Body of pancreas (tissue), 4 donors: ENCODE measurements around the gene DESI2. TPM values are rescaled to one million over a fixed set of nuclear protein-coding genes. Genes with fewer than 3 reads are reported as not detected.

ENCODE experiments used
- ATAC-seq: fragments of 150-250 bp; one replicate; pipeline ENCODE4 v1.9.1; 2016
- DNase-seq, 4 donors: peaks; one replicate each; pipeline ENCODE4 v3.0.0-alpha.2; 2019
- H3K27ac ChIP-seq, 4 donors: fragments of 200-600 bp; sonication (generic); 1 replicate in 3 of 4; 2 replicates in 1 of 4; pipeline versions ENCODE4 v1.5.1 to v1.6.1; 2016 to 2019; ENCODE audit warnings: mild to moderate bottlenecking in 1 of 4, mixed read lengths in 1 of 4, moderate library complexity in 1 of 4
- H3K27me3 ChIP-seq, 2 donors: fragments of 200-600 bp; sonication (generic); one replicate each; pipeline ENCODE4 v1.6.0; 2016; ENCODE audit warnings: mild to moderate bottlenecking in 1 of 2
- H3K36me3 ChIP-seq, 2 donors: fragments of 200-600 bp; sonication (generic); replicated peaks in 1 of 2; 2 replicates each; pipeline ENCODE4 v1.5.1; 2016; ENCODE audit warnings: low read depth in 2 of 2; ENCODE audit not compliant: insufficient read depth in 1 of 2
- H3K4me1 ChIP-seq: fragments of 200-600 bp; sonication (generic); one replicate; pipeline ENCODE4 v1.6.0; 2016
- H3K4me3 ChIP-seq, 2 donors: fragments of 200-600 bp; sonication (generic); 1 replicate in 1 of 2; 2 replicates in 1 of 2; pipeline ENCODE4 v1.5.1; 2016 to 2019
- H3K9me3 ChIP-seq, 3 donors: fragments of 200-600 bp; sonication (generic); 1 replicate in 2 of 3; 2 replicates in 1 of 3; pipeline ENCODE4 v1.5.1; 2016
- POLR2A ChIP-seq, 3 donors: fragments of 450-650 bp; IDR thresholded peaks; one replicate each; pipeline ENCODE4 v1.6.1; 2016; ENCODE audit warnings: antibody characterized with exemption in 3 of 3, mild to moderate bottlenecking in 2 of 3
- WGBS, 2 donors: methylation state at CpG; one replicate each; pipeline ENCODE4 v1.1.5; 2017; 5-methylcytosine and 5-hydroxymethylcytosine counted together
- intact Hi-C: fragments of 100-400 bp; cut with DNase I; formaldehyde crosslinking; loops from one replicate; pipeline ENCODE4 v1.15.1; 2023
- total RNA-seq, 2 donors: library from RNA; depleted of rRNA; stranded (reverse); fragments of >200 nt; gene quantifications; one replicate each; pipeline ENCODE4 v1.1.0, GENCODE V29; 2016
- TF ChIP-seq, protein P1 (sequence below), 7 experiments: fragments of 450-650 bp in 4 of 7; fragments of 200-600 bp in 3 of 7; sonication (generic) in 3 of 7; IDR thresholded peaks; one replicate each; pipeline ENCODE4 v1.5.1; 2016 to 2019; ENCODE audit warnings: antibody characterized with exemption in 7 of 7

Gene DESI2
- total RNA-seq, 2 donors from 2014 or later = 14.5 TPM

DNA sequence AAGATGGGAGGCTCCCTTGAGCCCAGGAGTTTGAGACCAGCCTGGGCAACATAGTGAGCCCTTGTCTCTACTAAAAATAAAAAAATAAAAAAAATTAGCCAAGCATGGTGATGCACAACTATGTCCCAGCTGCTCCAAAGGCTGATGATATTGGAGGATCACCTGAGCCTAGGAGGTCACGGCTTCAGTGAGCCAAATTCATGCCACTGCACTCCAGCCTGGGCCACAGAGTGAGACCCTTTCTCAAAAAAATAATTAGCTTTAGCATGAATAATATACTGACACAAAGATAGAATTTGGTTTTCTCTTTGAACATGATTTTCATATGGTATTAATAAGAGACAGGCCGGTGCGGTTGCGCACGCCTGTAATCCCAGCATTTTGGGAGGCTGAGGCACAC is 88.8 kb downstream of the DESI2 start:
- ATAC-seq (no peak), DNase-seq (no peak)
- intact Hi-C loops = no loop called here
- TF ChIP-seq POLR2A (IDR thresholded peaks at IDR 0.05) = no peak
- TF ChIP-seq, protein P1, sequence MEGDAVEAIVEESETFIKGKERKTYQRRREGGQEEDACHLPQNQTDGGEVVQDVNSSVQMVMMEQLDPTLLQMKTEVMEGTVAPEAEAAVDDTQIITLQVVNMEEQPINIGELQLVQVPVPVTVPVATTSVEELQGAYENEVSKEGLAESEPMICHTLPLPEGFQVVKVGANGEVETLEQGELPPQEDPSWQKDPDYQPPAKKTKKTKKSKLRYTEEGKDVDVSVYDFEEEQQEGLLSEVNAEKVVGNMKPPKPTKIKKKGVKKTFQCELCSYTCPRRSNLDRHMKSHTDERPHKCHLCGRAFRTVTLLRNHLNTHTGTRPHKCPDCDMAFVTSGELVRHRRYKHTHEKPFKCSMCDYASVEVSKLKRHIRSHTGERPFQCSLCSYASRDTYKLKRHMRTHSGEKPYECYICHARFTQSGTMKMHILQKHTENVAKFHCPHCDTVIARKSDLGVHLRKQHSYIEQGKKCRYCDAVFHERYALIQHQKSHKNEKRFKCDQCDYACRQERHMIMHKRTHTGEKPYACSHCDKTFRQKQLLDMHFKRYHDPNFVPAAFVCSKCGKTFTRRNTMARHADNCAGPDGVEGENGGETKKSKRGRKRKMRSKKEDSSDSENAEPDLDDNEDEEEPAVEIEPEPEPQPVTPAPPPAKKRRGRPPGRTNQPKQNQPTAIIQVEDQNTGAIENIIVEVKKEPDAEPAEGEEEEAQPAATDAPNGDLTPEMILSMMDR (IDR thresholded peaks at IDR 0.05) = no peak
- no peak overlapping the region for H3K27ac ChIP-seq
- H3K27me3 ChIP-seq = no peaks in the 10 kb centered on the region
- no peaks in the 10 kb centered on the region for H3K36me3 ChIP-seq
- H3K4me1 ChIP-seq = no peaks in the 10 kb centered on the region
- 87 to 89% methylated on average over 5 of the region's 5 CpGs for WGBS, 2 donors
- no peaks in the 10 kb centered on the region for H3K9me3 ChIP-seq
- H3K4me3 ChIP-seq = no peak overlapping the region

DNA sequence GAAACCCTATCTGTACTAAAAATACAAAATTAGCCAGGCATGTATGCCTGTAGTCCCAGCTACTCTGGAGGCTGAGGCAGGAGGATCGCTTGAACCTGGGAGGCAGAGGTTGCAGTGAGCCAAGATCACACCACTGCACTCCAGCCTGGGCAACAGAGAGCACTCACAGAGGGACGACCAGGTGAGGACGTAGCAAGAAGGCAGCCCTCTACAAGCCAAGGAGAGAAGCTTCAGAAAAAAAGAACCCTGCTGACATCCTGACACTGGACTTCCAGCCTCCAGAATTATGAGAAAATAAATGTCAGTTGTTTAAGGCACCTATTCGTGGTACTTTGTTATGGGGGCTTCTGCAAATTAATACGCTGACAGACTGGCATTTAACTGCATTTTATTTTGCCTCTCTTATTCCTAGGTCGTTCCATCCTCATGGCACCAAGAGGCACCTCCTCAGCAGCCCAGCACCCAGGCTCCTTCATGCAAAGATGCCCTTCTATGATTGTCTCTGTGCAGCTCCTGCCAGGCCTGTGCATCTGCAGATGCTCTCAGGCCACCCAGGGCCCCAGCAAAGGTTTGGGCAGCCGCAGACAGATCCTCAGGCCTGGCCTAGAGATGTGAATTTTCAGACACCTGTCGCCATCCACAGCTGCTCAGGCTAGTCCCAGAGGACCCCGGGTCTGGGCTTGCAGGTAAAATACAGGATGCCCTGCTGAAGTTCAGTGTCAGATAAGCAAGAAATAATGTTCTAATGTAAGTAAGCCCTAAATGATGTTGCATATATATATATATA is 96.5 kb downstream of the DESI2 start:
- ATAC-seq (no peak), DNase-seq (no peak)
- H3K9me3 ChIP-seq = no peaks in the 10 kb centered on the region
- TF ChIP-seq POLR2A (IDR thresholded peaks at IDR 0.05) = no peak
- TF ChIP-seq, protein P1 (IDR thresholded peaks at IDR 0.05) = no peak
- H3K4me3 ChIP-seq = no peak overlapping the region
- no peaks in the 10 kb centered on the region for H3K4me1 ChIP-seq
- 90 to 92% methylated on average over 9 of the region's 9 CpGs for WGBS, 2 donors
- no peaks in the 10 kb centered on the region for H3K27me3 ChIP-seq
- intact Hi-C loops = no loop called here
- H3K27ac ChIP-seq = no peak overlapping the region
- no peaks in the 10 kb centered on the region for H3K36me3 ChIP-seq

DNA sequence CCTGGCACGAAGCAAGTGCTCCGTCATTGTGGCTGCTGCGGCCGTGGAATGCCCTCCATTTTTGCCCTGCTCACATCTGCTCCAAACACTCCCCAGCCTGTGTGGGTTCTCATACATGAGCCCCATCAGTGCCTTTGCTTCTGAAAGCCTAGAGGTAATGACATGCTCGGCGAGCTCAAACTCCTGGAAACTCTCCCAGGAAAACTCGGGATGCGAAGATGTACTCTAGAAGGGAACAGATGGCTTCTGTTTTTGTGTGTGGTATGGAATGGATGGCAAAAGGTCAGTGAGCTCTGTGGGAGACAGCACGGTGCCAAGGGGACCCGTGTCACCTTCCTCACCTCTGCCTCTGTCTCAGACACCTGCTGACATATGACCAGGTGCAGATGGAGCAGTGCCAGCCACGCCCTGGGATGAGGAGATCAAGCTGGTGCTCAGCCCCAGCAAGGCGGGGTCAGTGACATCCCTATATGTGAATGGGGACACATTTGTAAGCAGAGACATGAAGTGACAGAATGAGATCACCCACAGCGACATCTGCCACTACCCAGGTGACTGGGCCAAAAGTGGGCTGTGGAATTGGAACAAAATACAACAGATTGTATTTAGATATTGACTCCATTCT is 98.5 kb downstream of the DESI2 start:
- DNase-seq (no peak), ATAC-seq (no peak)
- intact Hi-C loops = no loop called here
- no peaks in the 10 kb centered on the region for H3K27me3 ChIP-seq
- TF ChIP-seq, protein P1 (IDR thresholded peaks at IDR 0.05) = no peak
- no peak for TF ChIP-seq POLR2A (IDR thresholded peaks at IDR 0.05)
- no peak overlapping the region for H3K4me3 ChIP-seq
- no peaks in the 10 kb centered on the region for H3K4me1 ChIP-seq
- WGBS, 2 donors = 82% methylated on average over 13 of the region's 13 CpGs
- no peaks in the 10 kb centered on the region for H3K9me3 ChIP-seq
- H3K27ac ChIP-seq = no peak overlapping the region
- H3K36me3 ChIP-seq = no peaks in the 10 kb centered on the region

DNA sequence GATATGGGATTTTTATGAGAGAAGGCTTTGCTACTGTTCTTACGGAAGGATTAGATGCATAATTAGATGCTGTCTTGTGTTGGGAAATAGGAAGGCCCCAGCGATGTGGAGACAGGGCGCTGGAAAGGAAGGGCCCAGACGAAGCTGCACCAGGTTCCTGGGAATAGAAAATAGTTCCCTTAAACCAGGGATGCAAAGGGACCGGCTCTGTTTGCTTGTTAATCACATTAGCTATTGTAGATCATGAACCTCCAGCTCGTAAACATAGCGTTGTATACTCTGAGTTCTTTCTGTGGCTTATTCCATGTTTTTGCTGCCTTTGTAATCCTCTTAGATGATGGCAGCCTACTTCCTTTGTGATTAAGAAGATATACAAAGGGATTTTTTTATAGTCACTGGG is 102.7 kb downstream of the DESI2 start:
- intact Hi-C loops = no loop called here
- Histone ChIP-seq H3K27me3 (no peaks in the 10 kb centered on the region), H3K36me3 (no peaks in the 10 kb centered on the region), H3K27ac (no peak overlapping the region), H3K4me3 (no peak overlapping the region), H3K9me3 (no peaks in the 10 kb centered on the region), H3K4me1 (peaks cover 11% of the 10 kb centered on the region)
- WGBS, 2 donors = 92 to 98% methylated on average over 7 of the region's 7 CpGs
- DNase-seq (no peak), ATAC-seq (no peak)
- TF ChIP-seq, protein P1 (IDR thresholded peaks at IDR 0.05) = no peak
- TF ChIP-seq POLR2A (IDR thresholded peaks at IDR 0.05) = no peak
